NCI-H526 (cell line): ENCODE results near the gene PDE8A.

ENCODE experiments used
- DNase-seq, 2 experiments: peaks; one replicate each; lab custom pipeline; 2025; lab: John Stamatoyannopoulos, UW

Gene PDE8A

GRCh38 chr15:85088300-85088699 is 106.6 kb downstream of the PDE8A start:
- no peak for DNase-seq

DNA sequence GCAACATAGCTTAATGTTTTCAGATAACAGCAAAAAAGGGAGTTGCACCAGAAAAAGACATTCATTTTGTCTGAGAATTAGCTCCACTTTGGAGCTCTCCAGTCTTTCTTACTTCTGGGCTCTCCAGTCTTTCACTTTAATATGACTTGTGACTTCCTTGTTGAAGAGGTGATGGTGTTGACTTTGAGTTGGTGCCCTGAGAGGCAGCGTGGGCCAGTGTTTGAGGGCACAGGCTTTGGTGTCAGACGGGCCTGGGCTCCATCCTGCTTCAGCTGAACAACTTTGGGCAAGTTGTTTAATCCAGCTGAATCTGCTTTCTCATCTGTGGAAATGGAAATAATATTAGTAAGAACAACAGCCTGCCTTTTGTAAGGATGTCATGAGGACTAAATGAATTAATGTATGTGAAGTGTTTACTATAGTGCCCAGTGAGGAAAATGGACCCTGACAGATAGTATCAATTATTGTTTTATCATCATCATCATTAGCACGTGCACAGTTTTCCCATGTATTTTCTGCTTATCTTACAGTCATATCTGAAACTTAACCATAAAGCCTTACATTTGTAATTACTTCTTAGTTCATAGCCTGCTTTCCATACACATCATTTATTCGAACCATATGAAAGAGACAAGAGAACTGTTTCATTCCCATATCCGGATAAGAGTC is 108.4 kb downstream of the PDE8A start:
- no peak for DNase-seq

DNA sequence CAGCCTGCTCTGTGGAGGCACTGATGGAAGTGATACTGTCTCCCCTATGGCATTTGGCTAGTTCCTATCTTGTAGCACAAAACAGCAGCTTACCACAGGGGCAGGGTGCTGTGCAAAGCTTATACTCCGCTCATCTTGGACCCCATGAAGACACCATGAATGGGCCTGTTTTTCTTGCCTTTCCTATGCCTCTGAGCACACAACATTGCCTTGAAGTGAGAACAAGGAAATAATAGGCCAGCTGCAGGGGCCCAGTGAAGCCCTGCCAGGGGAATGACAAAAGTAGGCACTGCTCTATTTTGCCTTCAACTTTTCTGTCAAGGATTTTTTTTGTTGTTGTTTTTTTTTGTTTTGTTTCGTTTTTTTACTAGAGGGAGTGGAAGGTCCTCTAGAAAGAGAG is 110.3 kb downstream of the PDE8A start:
- no peak for DNase-seq

DNA sequence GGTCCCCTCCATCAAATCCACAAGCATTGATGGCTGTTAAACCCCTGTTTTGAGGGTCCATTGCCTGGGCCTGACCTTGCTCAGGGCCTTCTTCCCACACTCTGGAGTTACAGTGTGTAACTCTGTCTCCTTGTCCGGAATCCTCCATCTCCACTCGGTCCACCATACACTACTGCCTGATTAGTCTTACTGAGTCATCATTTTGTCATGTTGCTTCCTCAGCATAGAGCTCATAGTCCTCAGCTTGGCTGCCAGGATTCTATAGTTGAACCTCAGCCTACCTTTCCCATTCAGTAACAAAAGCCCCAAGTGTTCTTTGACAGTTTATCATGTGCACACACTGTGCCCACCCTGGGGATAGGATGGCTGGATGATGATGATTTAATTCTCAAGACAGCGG is 113.0 kb downstream of the PDE8A start:
- no peak for DNase-seq

- no peak for DNase-seq
These were observed 113.9 kb downstream of the PDE8A start for GRCh38 chr15:85095566-85095965.

DNA sequence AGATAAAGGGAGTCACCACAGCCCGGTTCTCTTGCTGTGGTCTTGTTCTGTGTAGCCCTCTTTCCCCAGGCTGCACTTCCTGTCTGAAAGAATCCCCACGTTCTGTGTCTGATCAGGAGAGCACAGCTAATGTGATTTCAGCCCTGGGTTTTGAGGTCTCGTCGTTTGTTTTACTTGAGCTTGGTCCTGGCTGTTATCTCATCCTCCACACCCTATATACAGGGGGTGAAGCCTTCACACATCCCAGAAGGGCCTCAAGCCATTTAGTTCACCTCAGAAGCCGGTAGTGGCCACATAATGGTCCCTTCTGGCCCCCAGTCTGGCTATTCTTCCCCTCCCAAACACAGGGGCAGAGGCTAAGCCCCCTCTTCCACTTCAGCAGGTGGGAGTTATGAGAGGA is 115.6 kb downstream of the PDE8A start:
- no peak for DNase-seq

DNA sequence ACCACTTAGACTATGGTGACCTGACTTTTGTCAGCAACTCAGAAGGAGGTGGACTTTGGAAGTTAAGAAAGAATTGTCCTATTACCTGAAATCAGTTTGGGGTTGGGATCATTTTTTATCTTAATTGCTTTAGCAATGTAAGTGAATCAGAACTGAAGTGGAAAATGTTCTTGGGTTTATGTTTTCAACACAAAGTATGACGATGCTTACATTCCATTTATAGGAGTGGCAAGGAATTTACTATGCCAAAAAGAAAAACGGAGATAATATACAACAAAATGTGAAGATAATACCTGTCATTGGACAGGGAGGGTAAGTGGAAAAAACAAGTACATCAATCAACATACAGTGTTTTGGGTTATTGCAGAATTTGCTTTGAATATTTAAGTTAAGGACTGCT is 116.1 kb downstream of the PDE8A start:
- DNase-seq: no peak

GRCh38 chr15:85099195-85099803 is 117.6 kb downstream of the PDE8A start:
- DNase-seq: no peak

GRCh38 chr15:85100186-85100937 is 118.7 kb downstream of the PDE8A start:
- DNase-seq: no peak

GRCh38 chr15:85104584-85104983 is 122.9 kb downstream of the PDE8A start:
- DNase-seq: no peak

- no peak for DNase-seq
These were observed 126.5 kb downstream of the PDE8A start for GRCh38 chr15:85108136-85108535.

DNA sequence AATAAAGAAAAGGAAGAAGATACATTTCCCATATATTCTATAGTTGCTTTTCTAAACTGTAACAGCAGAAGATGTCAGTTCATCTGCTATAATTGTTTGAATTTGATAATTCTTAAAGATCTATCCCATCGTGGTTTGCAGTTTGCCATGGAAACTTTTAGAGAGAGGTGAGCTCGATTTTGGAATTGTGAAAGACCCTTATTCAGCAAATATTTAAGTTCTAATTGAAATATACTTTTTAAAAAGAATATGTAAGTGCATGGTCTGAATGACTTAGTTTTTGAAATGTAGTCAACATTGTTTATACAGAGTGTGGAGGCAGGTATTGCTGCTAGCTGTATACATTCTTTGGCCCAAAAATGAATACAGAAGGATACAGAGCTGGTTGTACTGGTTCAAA is 127.7 kb downstream of the PDE8A start:
- DNase-seq: no peak

DNA sequence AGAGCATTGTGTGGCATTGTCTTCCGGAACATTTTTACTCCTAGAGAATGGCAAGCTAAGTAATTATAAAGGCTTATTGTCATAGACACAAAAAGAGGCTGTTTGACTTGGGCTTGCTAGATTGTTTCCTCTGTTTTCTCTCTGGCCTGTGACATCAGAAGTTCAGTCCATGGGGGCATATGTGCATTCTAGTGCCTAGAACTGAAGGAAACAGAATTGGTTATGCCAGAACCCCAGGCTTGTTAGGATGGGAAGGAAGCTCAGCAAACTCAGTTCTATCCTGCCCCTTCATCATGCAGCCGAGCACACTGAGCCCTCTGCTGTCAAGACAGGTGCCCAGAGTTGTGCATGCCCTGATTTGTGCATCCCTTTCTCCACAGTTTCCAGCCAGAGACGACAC is 131.3 kb downstream of the PDE8A start:
- no peak for DNase-seq

DNA sequence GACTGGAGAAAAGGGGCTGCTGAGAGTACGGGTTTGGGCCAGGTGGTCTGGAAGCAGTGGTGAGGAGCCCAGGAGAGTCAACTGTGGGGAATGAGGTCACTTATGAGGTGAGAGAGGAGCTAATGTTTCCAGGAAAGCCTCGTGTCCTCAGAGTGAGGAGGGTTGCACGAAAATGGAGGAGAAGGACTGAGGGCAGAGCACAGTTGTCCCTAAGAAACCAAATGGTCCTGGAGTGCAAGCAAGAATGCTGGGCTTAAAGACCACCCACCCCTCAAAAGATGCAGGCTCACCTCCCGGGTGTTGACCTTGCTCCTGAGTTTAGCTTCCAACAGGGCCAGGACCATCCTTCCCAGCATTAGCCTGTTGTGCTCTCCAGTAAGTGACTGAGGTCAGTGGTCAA is 133.2 kb downstream of the PDE8A start:
- DNase-seq: no peak

GRCh38 chr15:85116066-85116465 is 134.4 kb downstream of the PDE8A start:
- no peak for DNase-seq

DNA sequence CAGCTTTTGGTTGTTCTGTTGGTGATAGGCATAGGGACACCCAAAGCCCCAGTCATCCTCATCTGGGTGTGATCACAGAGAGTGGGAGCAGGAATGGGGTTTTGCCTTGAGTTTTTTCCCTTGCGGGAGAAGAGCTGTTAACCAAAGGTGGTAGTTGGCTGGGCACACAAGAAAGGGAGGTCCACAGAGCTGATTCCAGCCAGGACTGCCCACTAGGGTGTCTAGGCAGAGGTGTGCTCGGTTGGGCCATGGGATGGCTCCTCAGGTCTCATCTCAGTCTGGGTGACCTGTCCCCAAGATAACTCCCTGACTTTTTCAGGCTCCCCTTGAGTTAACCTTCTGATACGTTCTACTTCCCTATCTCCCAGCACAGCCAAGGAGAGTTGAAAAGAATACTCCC is 134.8 kb downstream of the PDE8A start:
- DNase-seq: no peak

GRCh38 chr15:85116925-85117646 is 135.4 kb downstream of the PDE8A start:
- DNase-seq: no peak

GRCh38 chr15:85118173-85118572 is 136.5 kb downstream of the PDE8A start:
- DNase-seq: no peak

DNA sequence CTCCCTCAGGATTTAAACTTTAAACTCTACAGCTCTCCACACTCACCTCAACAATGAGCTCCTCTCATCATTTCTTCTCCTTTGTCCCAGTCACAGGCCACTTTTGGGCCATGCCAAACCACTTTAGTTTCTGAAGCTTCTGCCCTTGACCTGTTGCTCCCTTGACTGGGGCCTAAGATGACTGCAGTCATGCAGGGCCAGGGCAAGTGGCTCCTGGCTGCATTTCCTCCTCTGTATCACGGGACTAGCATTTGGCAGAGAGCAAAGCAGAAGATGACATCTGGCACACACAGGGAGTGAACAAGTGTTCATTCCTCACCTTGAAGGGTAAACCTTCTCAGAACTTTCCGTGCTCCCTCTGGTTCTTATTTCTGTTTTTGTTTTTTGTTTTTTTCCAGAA is 136.9 kb downstream of the PDE8A start:
- no peak for DNase-seq

GRCh38 chr15:85120351-85121113 is 138.9 kb downstream of the PDE8A start:
- no peak for DNase-seq

- DNase-seq: no peak
These were observed 142.5 kb downstream of the PDE8A start for GRCh38 chr15:85124173-85124572.

DNA sequence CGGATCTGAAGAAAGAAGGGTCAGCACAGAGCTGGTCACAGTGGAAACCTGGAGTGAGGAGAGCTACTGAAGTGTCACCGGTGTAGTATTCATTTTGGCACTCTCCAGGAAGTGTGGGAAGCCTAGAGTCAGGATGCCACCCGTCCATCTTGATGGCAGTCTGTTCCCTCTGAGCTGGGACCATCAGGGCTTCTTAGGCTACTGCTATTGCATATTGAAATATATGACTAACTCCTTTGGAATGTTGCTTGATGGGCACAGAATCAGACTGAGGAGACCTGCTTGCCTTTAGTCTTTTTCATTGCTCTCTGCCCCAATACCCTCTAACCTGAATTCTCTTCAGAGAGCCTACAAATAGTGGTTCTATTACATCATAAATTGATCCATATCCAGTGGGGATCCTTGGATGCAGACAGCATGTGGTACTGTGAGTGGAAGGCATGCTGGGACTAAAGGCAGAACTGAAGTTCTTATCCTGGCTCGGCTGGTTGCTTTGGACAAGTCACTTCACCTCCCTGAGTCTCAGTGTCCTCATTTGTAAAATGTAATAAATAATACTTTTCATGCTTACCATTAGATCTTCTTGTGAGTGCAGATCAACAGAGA is 143.5 kb downstream of the PDE8A start:
- DNase-seq: no peak
